Endothelial cell of umbilical vein (primary cell): ENCODE measurements around the gene UBXN1. TPM values are rescaled to one million over a fixed set of nuclear protein-coding genes. Genes with fewer than 3 reads are reported as not detected.

Source experiments
- BruUV-seq: library from RNA; stranded (reverse); fragments of 400-500 nt; replicated peaks from 2 replicates; lab custom pipeline; 2021; lab: Mats Ljungman, UMichigan
- CTCF ChIA-PET: fragments of 300-600, 350-600 bp; sonication (Branson Sonifier 250); formaldehyde crosslinking; loops from one replicate; lab custom pipeline; 2021; ENCODE audit warnings: antibody characterized with exemption, inconsistent platforms; lab: Charles Lee
- POLR2A ChIA-PET: fragments of 300-600, 350-600 bp; sonication (Branson Sonifier 250); formaldehyde crosslinking; loops from one replicate; lab custom pipeline; 2021; ENCODE audit warnings: antibody characterized with exemption, inconsistent platforms; lab: Charles Lee
- DNase-seq: peaks from one replicate; pipeline ENCODE4 v3.0.0-alpha.2; 2011; ENCODE audit warnings: low read depth, low spot score
- FAIRE-seq: peaks from 2 replicates; lab custom pipeline; 2011; peaks lifted over from hg19 to GRCh38; lab: Jason Lieb, UNC
- H2AFZ ChIP-seq: 2 replicates; pipeline ENCODE4 v1.6.0; 2012; ENCODE audit warnings: low read depth, low read length, control low read depth, inconsistent platforms
- H3K27ac ChIP-seq: 2 replicates; pipeline ENCODE4 v1.5.1; 2011; ENCODE audit warnings: low read depth, mild to moderate bottlenecking, control low read depth, low read length, moderate library complexity; ENCODE audit not compliant: insufficient read depth
- H3K27me3 ChIP-seq, 2 experiments: 2 replicates each; pipeline versions ENCODE4 v1.6.0 to v1.6.1; 2011; ENCODE audit warnings: low read length in 2 of 2, mixed read lengths in 1 of 2; ENCODE audit not compliant: control insufficient read depth in 2 of 2, insufficient read depth in 2 of 2
- H3K36me3 ChIP-seq, 2 experiments: 2 replicates in 1 of 2; 3 replicates in 1 of 2; pipeline ENCODE4 v1.5.1; 2011; ENCODE audit warnings: low read length in 2 of 2, mild to moderate bottlenecking in 1 of 2, moderate library complexity in 1 of 2; ENCODE audit not compliant: control insufficient read depth in 2 of 2, insufficient read depth in 2 of 2; ENCODE audit errors: extremely low read depth in 1 of 2
- H3K4me1 ChIP-seq: 3 replicates; pipeline ENCODE4 v1.5.1; 2011; ENCODE audit warnings: mild to moderate bottlenecking, low read length; ENCODE audit not compliant: control insufficient read depth, insufficient read depth; ENCODE audit errors: extremely low read depth
- H3K4me2 ChIP-seq: 2 replicates; pipeline ENCODE4 v1.6.1; 2011; ENCODE audit warnings: low read length, control low read depth, mixed read lengths; ENCODE audit not compliant: insufficient read depth
- H3K4me3 ChIP-seq, 3 experiments: fragments of 200-600 bp in 1 of 3; sonication (generic), shearing (Covaris generic) in 1 of 3; replicated peaks in 1 of 3; 2 replicates each; pipeline ENCODE4 v1.5.1; 2011 to 2016; ENCODE audit warnings: control low read depth in 3 of 3, low read length in 3 of 3, mild to moderate bottlenecking in 2 of 3, inconsistent platforms in 1 of 3, low read depth in 1 of 3, moderate library complexity in 1 of 3; ENCODE audit not compliant: insufficient read depth in 1 of 3
- H3K79me2 ChIP-seq: 2 replicates; pipeline ENCODE4 v1.6.0; 2012; ENCODE audit warnings: low read length, inconsistent platforms; ENCODE audit not compliant: control insufficient read depth, insufficient read depth
- H3K9ac ChIP-seq: replicated peaks from 2 replicates; pipeline ENCODE3; 2011; ENCODE audit warnings: low read length, control low read depth; ENCODE audit not compliant: insufficient read depth; ENCODE audit errors: extremely low read depth
- H3K9me1 ChIP-seq: replicated peaks from 3 replicates; pipeline ENCODE4 v1.6.0; 2011; ENCODE audit warnings: mild to moderate bottlenecking, low read length; ENCODE audit not compliant: control insufficient read depth, insufficient read depth; ENCODE audit errors: extremely low read depth
- H3K9me3 ChIP-seq: replicated peaks from 2 replicates; pipeline ENCODE4 v1.5.1; 2012; ENCODE audit warnings: low read length, inconsistent platforms; ENCODE audit not compliant: control insufficient read depth, insufficient read depth
- H4K20me1 ChIP-seq: replicated peaks from 2 replicates; pipeline ENCODE3; 2011; ENCODE audit warnings: mild to moderate bottlenecking, low read length; ENCODE audit not compliant: control insufficient read depth, insufficient read depth; ENCODE audit errors: extremely low read depth
- CTCF ChIP-seq, 2 donors: IDR thresholded peaks; 1 replicate in 1 of 2; 2 replicates in 1 of 2; pipeline ENCODE4 v1.5.1; 2011; ENCODE audit warnings: low read length in 2 of 2, mild to moderate bottlenecking in 2 of 2, moderate library complexity in 2 of 2, control low read depth in 1 of 2, inconsistent platforms in 1 of 2, low read depth in 1 of 2; ENCODE audit not compliant: insufficient read depth in 1 of 2; ENCODE audit errors: extremely low read depth in 1 of 2
- GATA2 ChIP-seq: IDR thresholded peaks from 2 replicates; pipeline ENCODE4 v1.7.0; 2011; ENCODE audit warnings: low read depth, mild to moderate bottlenecking, moderate library complexity, mixed read lengths, low read length; ENCODE audit not compliant: insufficient read length, insufficient read depth
- JUN ChIP-seq: IDR thresholded peaks from 2 replicates; pipeline ENCODE4 v1.6.1; 2011; ENCODE audit warnings: borderline replicate concordance, low read depth; ENCODE audit not compliant: insufficient read length, insufficient read depth
- MYC ChIP-seq: IDR thresholded peaks from one replicate; pipeline ENCODE4 v1.6.1; 2011; ENCODE audit warnings: mild to moderate bottlenecking, low read depth, low read length
- POLR2A ChIP-seq: IDR thresholded peaks from 2 replicates; pipeline ENCODE4 v1.6.1; 2012; ENCODE audit warnings: low read depth, mild to moderate bottlenecking, control low read depth, low read length
- POLR2AphosphoS5 ChIP-seq: IDR thresholded peaks from 2 replicates; pipeline ENCODE4 v1.6.1; 2012; ENCODE audit warnings: low read depth, mild to moderate bottlenecking, control low read depth, low read length, moderate library complexity; ENCODE audit not compliant: insufficient read depth
- dilution Hi-C: fragments of 300-500 bp; cut with MboI; formaldehyde crosslinking; loops from one replicate; pipeline ENCODE4 v1.15.0; 2019; ENCODE audit warnings: low sequenced_read_pairs; ENCODE audit not compliant: extremely low pct_ligation_motif_present
- intact Hi-C: fragments of 100-400 bp; cut with micrococcal nuclease; formaldehyde crosslinking; loops from one replicate; pipeline ENCODE4 v1.10.0; 2022
- polyA plus RNA-seq, 4 experiments: library from polyadenylated mRNA; depleted of rRNA in 3 of 4; stranded (reverse) in 3 of 4; unstranded in 1 of 4; fragments of >200 nt; gene quantifications; 2 replicates each; pipeline versions ENCODE4 v1.2.1 to v1.2.3, GENCODE V29; 2011 to 2012; ENCODE audit warnings: missing spikeins in 1 of 4
- total RNA-seq: library from RNA; stranded (reverse); gene quantifications from 2 replicates; pipeline ENCODE4 v1.2.3, GENCODE V29; 2021
- TF ChIP-seq, protein P1 (sequence below): IDR thresholded peaks from 2 replicates; pipeline ENCODE4 v1.6.1; 2011; ENCODE audit not compliant: insufficient read depth, insufficient read length

The UBXN1 gene
- total and polyA plus RNA-seq, 2 donors (not counting 3 experiments of a cell fraction or from before 2014, with no cell fraction given) = 113 to 114 TPM

- dilution Hi-C loops = no loop called here
- H2AFZ ChIP-seq = no peak overlapping the region
- peak overlapping the region; percentile 90 for H3K4me2 ChIP-seq
These were observed 47.5 kb upstream of the UBXN1 start for GRCh38 chr11:62726156-62726914.

More at GRCh38 chr11:62726156-62726914, 47.5 kb upstream of the UBXN1 start:
- H3K9ac ChIP-seq = peak overlapping the region; percentile 59
- H3K4me3 ChIP-seq = peak overlapping the region; percentile 53 to 99 (median 94)
- H3K36me3 ChIP-seq = peaks cover 12 to 25% of the 10 kb centered on the region in 2 experiments
- intact Hi-C loops = loop anchor here (2.0 to 5.0 kb wide), 2 partner anchors 66 to 156 kb away; partner anchors contain the start of genes SLC3A2 and TMEM223
- no peaks in the 10 kb centered on the region for H3K9me1 ChIP-seq
- H3K79me2 ChIP-seq = peaks cover 73% of the 10 kb centered on the region
- DNase-seq (peak; percentile 23), FAIRE-seq (no peak)
- peak overlapping the region; percentile 2 for H3K27ac ChIP-seq
- no peak for TF ChIP-seq POLR2A
- TF ChIP-seq MYC = no peak
- TF ChIP-seq CTCF (IDR thresholded peaks at IDR 0.05; ENCODE audit: extremely low read depth in 1 of 2, insufficient read depth in 1 of 2, low read depth in 1 of 2, low read length in 2 of 2) = no peak
- TF ChIP-seq POLR2AphosphoS5 = no peak
- no peak for TF ChIP-seq JUN
- TF ChIP-seq, protein P1, sequence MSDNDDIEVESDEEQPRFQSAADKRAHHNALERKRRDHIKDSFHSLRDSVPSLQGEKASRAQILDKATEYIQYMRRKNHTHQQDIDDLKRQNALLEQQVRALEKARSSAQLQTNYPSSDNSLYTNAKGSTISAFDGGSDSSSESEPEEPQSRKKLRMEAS = no peak
- TF ChIP-seq GATA2 = no peak
- ChIA-PET CTCF (interaction anchor here (1.0 to 4.5 kb wide), 3 partner anchors 27 to 60 kb away, joined by 3 to 39 read pairs (median 11); partner anchors contain the start of genes TMEM179B and ZBTB3), POLR2A (interaction anchor here (1.2 to 3.2 kb wide), 4 partner anchors 14 to 152 kb away, joined by 4 to 25 read pairs (median 6); partner anchors contain the start of gene EEF1G)
- no peaks in the 10 kb centered on the region for H4K20me1 ChIP-seq
- H3K9me3 ChIP-seq = no peaks in the 10 kb centered on the region
- no peaks in the 10 kb centered on the region for H3K27me3 ChIP-seq
- BruUV-seq = no TSS peak
- H3K4me1 ChIP-seq = peaks cover 15% of the 10 kb centered on the region
